Kidney epithelial cell (primary cell): ENCODE measurements around the gene SLC22A16. TPM values are rescaled to one million over a fixed set of nuclear protein-coding genes. Genes with fewer than 3 reads are reported as not detected.

Source experiments
- DNase-seq: peaks from one replicate; pipeline ENCODE4 v3.0.0-alpha.2; 2010; ENCODE audit warnings: low read depth
- H3K27me3 ChIP-seq: 2 replicates; pipeline ENCODE4 v1.6.0; 2011; ENCODE audit warnings: low read length; ENCODE audit not compliant: control insufficient read depth, insufficient read depth
- H3K36me3 ChIP-seq: 2 replicates; pipeline ENCODE4 v1.5.1; 2011; ENCODE audit warnings: low read length; ENCODE audit not compliant: control insufficient read depth, insufficient read depth
- H3K4me3 ChIP-seq: 2 replicates; pipeline ENCODE4 v1.5.1; 2011; ENCODE audit warnings: low read depth, mild to moderate bottlenecking, control low read depth, low read length
- CTCF ChIP-seq: IDR thresholded peaks from 2 replicates; pipeline ENCODE4 v1.5.1; 2011; ENCODE audit warnings: mild to moderate bottlenecking, moderate library complexity, low read length, control low read depth, inconsistent platforms; ENCODE audit not compliant: insufficient read depth, poor library complexity, severe bottlenecking
- total RNA-seq: library from RNA; depleted of rRNA; stranded (reverse); fragments of >200 nt; gene quantifications from 2 replicates; pipeline ENCODE4 v1.2.3, GENCODE V29; 2015

The SLC22A16 gene
- total RNA-seq, 1 donor from 2014 or later = 0.71 TPM

DNA sequence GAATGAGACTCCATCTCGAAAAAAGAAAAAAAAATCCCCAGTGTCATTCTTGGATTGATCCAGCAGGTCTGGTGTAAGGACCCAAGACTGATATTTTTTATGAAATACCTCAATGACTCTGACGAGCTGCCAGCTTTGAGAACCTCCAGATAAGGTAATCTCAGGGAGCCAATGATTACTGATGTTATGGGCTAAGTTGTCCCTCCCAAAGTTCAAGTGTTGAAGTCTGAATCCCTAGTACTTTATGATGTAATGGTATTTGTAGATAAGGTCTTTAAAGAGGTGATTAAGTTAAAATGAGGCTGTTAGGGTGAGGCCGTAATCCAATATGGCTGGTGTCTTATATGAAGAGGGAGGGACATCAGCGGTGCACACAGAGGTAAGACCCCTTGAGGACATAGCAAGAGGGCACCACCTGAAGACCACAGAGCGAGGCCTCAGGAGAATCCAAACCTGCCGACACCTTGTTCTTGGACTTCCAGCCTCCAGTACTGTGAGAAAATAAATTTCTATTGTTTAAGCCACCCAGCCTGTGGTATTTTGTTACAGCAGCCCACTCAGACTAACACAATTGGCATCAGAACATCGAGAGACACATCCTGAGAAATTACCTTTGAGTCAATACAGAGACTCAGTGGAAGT is 41.3 kb downstream of the SLC22A16 start:
- no peak overlapping the region for H3K4me3 ChIP-seq
- H3K36me3 ChIP-seq = no peaks in the 10 kb centered on the region
- DNase-seq = no peak
- TF ChIP-seq CTCF = no peak
- peaks cover 2% of the 10 kb centered on the region for H3K27me3 ChIP-seq

DNA sequence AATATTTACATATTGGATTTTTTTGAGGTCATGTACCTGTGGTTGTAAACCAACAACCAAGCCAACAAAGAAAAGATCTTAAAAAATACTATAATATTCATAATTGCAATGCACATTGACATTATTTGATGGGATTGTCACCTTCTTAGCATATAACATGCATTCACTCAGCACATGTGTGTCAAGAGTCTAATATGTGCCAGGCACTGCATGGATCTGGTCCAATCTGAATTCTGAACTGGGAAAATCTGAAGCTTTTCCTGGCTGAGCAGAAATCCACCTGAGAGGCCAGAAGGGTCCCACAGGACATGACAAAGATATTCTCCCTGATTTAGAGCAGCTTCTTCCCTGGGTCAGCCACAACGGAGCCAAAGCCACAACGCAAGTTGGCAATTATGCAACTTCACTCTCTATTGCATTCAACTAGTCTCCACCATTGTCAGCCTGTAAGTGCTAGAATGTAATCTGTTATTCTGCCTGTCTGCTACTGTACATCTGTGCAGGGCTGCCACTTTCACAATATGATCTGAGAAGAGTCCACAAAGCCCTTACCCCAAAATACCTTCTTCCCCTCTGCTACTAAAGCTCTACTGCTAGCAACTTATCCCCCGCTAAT is 44.0 kb downstream of the SLC22A16 start:
- no peak for DNase-seq
- H3K4me3 ChIP-seq = no peak overlapping the region
- no peak for TF ChIP-seq CTCF
- peaks cover 2% of the 10 kb centered on the region for H3K27me3 ChIP-seq
- H3K36me3 ChIP-seq = no peaks in the 10 kb centered on the region

- no peak for TF ChIP-seq CTCF
- Histone ChIP-seq H3K4me3 (no peak overlapping the region), H3K36me3 (no peaks in the 10 kb centered on the region), H3K27me3 (peaks cover 2% of the 10 kb centered on the region)
- DNase-seq = no peak
Measured at GRCh38 chr6:110430741-110431140, 45.7 kb downstream of the SLC22A16 start.

DNA sequence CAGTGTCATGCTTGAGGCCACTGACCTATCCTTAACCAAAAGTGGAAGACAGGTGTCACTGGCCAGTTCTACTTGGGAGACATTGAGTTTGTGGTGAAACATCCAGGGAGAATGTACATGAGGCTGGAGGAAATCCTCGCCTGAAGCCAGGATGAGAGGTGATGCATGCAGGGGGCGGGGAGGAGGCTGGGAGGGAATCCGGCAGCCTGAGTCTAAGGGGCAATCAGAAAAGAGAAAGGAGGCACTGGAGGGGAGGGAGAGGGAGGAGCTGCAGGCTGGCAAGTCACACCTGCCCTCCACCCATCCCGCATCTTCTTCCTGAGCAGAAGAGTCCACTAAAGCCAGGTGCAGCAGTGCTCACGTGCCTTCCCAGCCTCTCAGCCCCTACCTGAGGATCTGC is 46.2 kb downstream of the SLC22A16 start:
- H3K36me3 ChIP-seq = no peaks in the 10 kb centered on the region
- TF ChIP-seq CTCF = no peak
- H3K27me3 ChIP-seq = peaks cover 2% of the 10 kb centered on the region
- DNase-seq = no peak
- H3K4me3 ChIP-seq = no peak overlapping the region

- Histone ChIP-seq H3K4me3 (no peak overlapping the region), H3K36me3 (no peaks in the 10 kb centered on the region), H3K27me3 (peaks cover 2% of the 10 kb centered on the region)
- no peak for DNase-seq
- no peak for TF ChIP-seq CTCF
Measured at GRCh38 chr6:110428153-110428552, 48.3 kb downstream of the SLC22A16 start.

GRCh38 chr6:110425816-110426215 is 50.6 kb downstream of the SLC22A16 start:
- Histone ChIP-seq H3K4me3 (no peak overlapping the region), H3K36me3 (no peaks in the 10 kb centered on the region), H3K27me3 (peaks cover 2% of the 10 kb centered on the region)
- TF ChIP-seq CTCF = no peak
- no peak for DNase-seq
